Right renal cortex interstitium (tissue), 3 donors: ENCODE results near the gene SLC26A11. TPM values are rescaled to one million over a fixed set of nuclear protein-coding genes. Genes with fewer than 3 reads are reported as not detected.
"Not testable (repeated sequence)": the region's sequence is repeated elsewhere in the genome, so short reads cannot be mapped to it uniquely, and the experiment has no call there.

Experiments used
- DNase-seq, 3 donors: peaks; one replicate each; pipeline ENCODE4 v3.0.0-alpha.2; 2013; ENCODE audit warnings: low read depth in 3 of 3, low spot score in 2 of 3
- polyA plus RNA-seq, 3 donors: library from polyadenylated mRNA; unstranded; fragments of 120-200 nt; gene quantifications; one replicate each; pipeline ENCODE4 v1.2.1, GENCODE V29; 2013; ENCODE audit not compliant: insufficient read length in 3 of 3

SLC26A11 gene
- polyA plus RNA-seq, 3 donors = 20.2 to 22.7 (median 22.4) TPM

GRCh38 chr17:80237386-80237785 lies 17.2 kb downstream of the SLC26A11 start:
- no peak for DNase-seq

GRCh38 chr17:80242505-80242904 lies 22.3 kb downstream of the SLC26A11 start:
- DNase-seq = no peak

- DNase-seq = no peak
Observed at GRCh38 chr17:80243526-80244433, 23.6 kb downstream of the SLC26A11 start.

GRCh38 chr17:80244448-80244847 lies 24.2 kb downstream of the SLC26A11 start:
- not testable (repeated sequence) for DNase-seq

GRCh38 chr17:80244871-80245509 lies 24.8 kb downstream of the SLC26A11 start:
- no peak for DNase-seq

- DNase-seq = no peak
Observed at GRCh38 chr17:80245566-80246265, 25.5 kb downstream of the SLC26A11 start.

- no peak for DNase-seq
Observed at GRCh38 chr17:80246266-80246681, 26.0 kb downstream of the SLC26A11 start.

- DNase-seq = no peak
Observed at GRCh38 chr17:80246726-80247125, 26.5 kb downstream of the SLC26A11 start.

- DNase-seq = no peak
Observed at GRCh38 chr17:80247561-80247960, 27.3 kb downstream of the SLC26A11 start.

GRCh38 chr17:80248001-80248893 lies 28.0 kb downstream of the SLC26A11 start:
- DNase-seq = no peak

GRCh38 chr17:80248894-80249710 lies 28.9 kb downstream of the SLC26A11 start:
- no peak for DNase-seq

- DNase-seq = no peak
Observed at GRCh38 chr17:80251966-80252365, 31.7 kb downstream of the SLC26A11 start.

GRCh38 chr17:80252871-80253270 lies 32.6 kb downstream of the SLC26A11 start:
- DNase-seq = peak in 1 of 3 donors; percentile 31

- DNase-seq = no peak
Observed at GRCh38 chr17:80253631-80254395, 33.6 kb downstream of the SLC26A11 start.

GRCh38 chr17:80254396-80255251 lies 34.4 kb downstream of the SLC26A11 start:
- peak in 2 of 3 donors; percentile 63 to 69 for DNase-seq

- no peak for DNase-seq
Observed at GRCh38 chr17:80256034-80256350, 35.8 kb downstream of the SLC26A11 start.

- DNase-seq = no peak
Observed at GRCh38 chr17:80257716-80258213, 37.5 kb downstream of the SLC26A11 start.

GRCh38 chr17:80258296-80258695 lies 38.1 kb downstream of the SLC26A11 start:
- DNase-seq = not testable (repeated sequence)
